CD4-positive, alpha-beta memory T cell (primary cell): ENCODE data around the gene DLGAP1. TPM values are rescaled to one million over a fixed set of nuclear protein-coding genes. Genes with fewer than 3 reads are reported as not detected.

ENCODE experiments used
- CTCF ChIA-PET: fragments of 350-600 bp; sonication (Branson Sonifier 250); formaldehyde crosslinking; loops from one replicate; lab custom pipeline; 2021; ENCODE audit warnings: inconsistent platforms; ENCODE audit not compliant: partially characterized antibody; lab: Charles Lee
- POLR2A ChIA-PET: fragments of 350-600 bp; sonication (Branson Sonifier 250); formaldehyde crosslinking; loops from one replicate; lab custom pipeline; 2021; ENCODE audit not compliant: partially characterized antibody; lab: Charles Lee
- DNase-seq, 5 donors: peaks; one replicate each; pipeline versions ENCODE4 v3.0.0 to v3.0.0-alpha.2; 2020 to 2022; ENCODE audit warnings: mixed read lengths in 1 of 5
- H3K27ac ChIP-seq: one replicate; pipeline ENCODE4 v1.7.0; 2013; ENCODE audit warnings: low read depth, low read length
- H3K27me3 ChIP-seq: 2 replicates; pipeline ENCODE4 v1.7.0; 2013; ENCODE audit warnings: mild to moderate bottlenecking, low read length, moderate library complexity; ENCODE audit not compliant: insufficient read depth
- H3K36me3 ChIP-seq: 2 replicates; pipeline ENCODE4 v1.7.0; 2013; ENCODE audit warnings: mild to moderate bottlenecking, low read length, moderate library complexity; ENCODE audit not compliant: insufficient read depth
- H3K4me1 ChIP-seq: 2 replicates; pipeline ENCODE4 v1.7.0; 2013; ENCODE audit warnings: mild to moderate bottlenecking, low read length, moderate library complexity; ENCODE audit not compliant: insufficient read depth
- H3K4me3 ChIP-seq, 2 donors: one replicate each; pipeline ENCODE4 v1.7.0; 2013; ENCODE audit warnings: low read length in 2 of 2, mild to moderate bottlenecking in 1 of 2
- H3K9me3 ChIP-seq, 2 donors: one replicate each; pipeline ENCODE4 v1.7.0; 2013; ENCODE audit warnings: low read length in 2 of 2, control low read depth in 1 of 2; ENCODE audit not compliant: control insufficient read depth in 1 of 2
- H3K27ac Mint-ChIP-seq, 7 donors: one replicate each; pipeline ENCODE4 v1.8.0; 2020 to 2021; ENCODE audit warnings: mixed read lengths in 7 of 7, mild to moderate bottlenecking in 6 of 7, inconsistent platforms in 3 of 7, moderate library complexity in 3 of 7
- H3K27me3 Mint-ChIP-seq, 2 donors: one replicate each; pipeline ENCODE4 v1.8.0; 2020 to 2021; ENCODE audit warnings: mixed read lengths in 2 of 2
- H3K36me3 Mint-ChIP-seq, 2 donors: one replicate each; pipeline ENCODE4 v1.8.0; 2020 to 2021; ENCODE audit warnings: mixed read lengths in 2 of 2, inconsistent platforms in 1 of 2, mild to moderate bottlenecking in 1 of 2
- H3K4me1 Mint-ChIP-seq, 4 donors: one replicate each; pipeline ENCODE4 v1.8.0; 2020 to 2021; ENCODE audit warnings: mixed read lengths in 4 of 4, mild to moderate bottlenecking in 1 of 4
- H3K4me3 Mint-ChIP-seq, 8 donors: one replicate each; pipeline ENCODE4 v1.8.0; 2020 to 2021; ENCODE audit warnings: mixed read lengths in 8 of 8, mild to moderate bottlenecking in 7 of 8, moderate library complexity in 6 of 8, inconsistent platforms in 3 of 8
- H3K9me3 Mint-ChIP-seq, 8 donors: one replicate each; pipeline ENCODE4 v1.8.0; 2020 to 2021; ENCODE audit warnings: mixed read lengths in 8 of 8, mild to moderate bottlenecking in 5 of 8, inconsistent platforms in 3 of 8, moderate library complexity in 1 of 8
- intact Hi-C: fragments of 100-400 bp; cut with micrococcal nuclease; formaldehyde crosslinking; loops from one replicate; pipeline ENCODE4 v1.15.1; 2023
- polyA plus RNA-seq, 2 donors: library from polyadenylated mRNA; unstranded; fragments of 300-500 nt; fragmentation: Illumina TruSeq; gene quantifications; one replicate each; pipeline ENCODE4 v1.2.3, GENCODE V29; 2021
- total RNA-seq, 2 experiments: library from RNA; stranded (reverse); gene quantifications; one replicate each; pipeline ENCODE4 v1.2.3, GENCODE V29; 2021

The DLGAP1 gene
- total and polyA plus RNA-seq, 4 experiments from 2014 or later: 0.17 to 0.71 (median 0.45) TPM

DNA sequence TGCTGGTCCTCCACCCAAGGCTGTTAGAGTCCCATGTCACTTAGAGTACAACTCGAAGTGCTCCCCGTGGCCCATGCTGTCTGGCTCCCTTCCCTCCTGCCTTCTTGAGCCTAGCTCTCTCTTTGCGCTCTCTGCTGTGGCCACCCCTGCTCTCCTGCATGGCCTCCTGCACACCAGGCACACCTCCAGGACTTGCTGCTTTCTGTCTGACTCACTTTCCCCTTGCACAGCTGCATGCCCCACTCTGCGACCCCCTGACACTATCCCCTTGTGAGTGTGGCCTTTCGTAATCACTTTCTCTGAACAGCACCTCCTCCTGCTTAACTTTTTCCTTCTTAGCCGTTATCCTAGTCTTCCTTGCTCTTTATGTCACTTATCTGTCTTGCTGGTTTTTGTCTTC, 661.6 kb downstream of the DLGAP1 start:
- H3K4me1 ChIP-seq: no peaks in the 10 kb centered on the region
- no peak overlapping the region for H3K4me3 ChIP-seq
- no peaks in the 10 kb centered on the region for H3K36me3 ChIP-seq
- ChIA-PET CTCF (no interaction called here), POLR2A (no interaction called here)
- Mint-ChIP-seq H3K27me3 (peaks cover 3 to 5% of the 10 kb centered on the region in 2 donors), H3K9me3 (peaks cover 0 to 1% (median 0%) of the 10 kb centered on the region in 8 donors), H3K36me3 (no peaks in the 10 kb centered on the region), H3K27ac (no peak overlapping the region), H3K4me3 (no peak overlapping the region), H3K4me1 (no peaks in the 10 kb centered on the region)
- H3K27ac ChIP-seq: no peak overlapping the region
- DNase-seq: no peak
- no peaks in the 10 kb centered on the region for H3K9me3 ChIP-seq
- H3K27me3 ChIP-seq: no peaks in the 10 kb centered on the region
- intact Hi-C loops: no loop called here

- ChIA-PET CTCF (no interaction called here), POLR2A (no interaction called here)
- H3K4me1 ChIP-seq: no peaks in the 10 kb centered on the region
- H3K36me3 ChIP-seq: no peaks in the 10 kb centered on the region
- no peak for DNase-seq
- no peak overlapping the region for H3K4me3 ChIP-seq
- Mint-ChIP-seq H3K27ac (peak overlapping the region in 1 of 7 donors; percentile 45), H3K27me3 (peaks cover 3 to 5% of the 10 kb centered on the region in 2 donors), H3K4me1 (no peaks in the 10 kb centered on the region), H3K9me3 (peaks cover 0 to 1% (median 0%) of the 10 kb centered on the region in 8 donors), H3K4me3 (no peak overlapping the region), H3K36me3 (no peaks in the 10 kb centered on the region)
- no peak overlapping the region for H3K27ac ChIP-seq
- intact Hi-C loops: no loop called here
- no peaks in the 10 kb centered on the region for H3K9me3 ChIP-seq
- no peaks in the 10 kb centered on the region for H3K27me3 ChIP-seq
Measured at GRCh38 chr18:3793111-3793510, 662.0 kb downstream of the DLGAP1 start.

- no peaks in the 10 kb centered on the region for H3K36me3 Mint-ChIP-seq
- no peak overlapping the region for H3K27ac ChIP-seq
- H3K4me3 ChIP-seq: no peak overlapping the region
- POLR2A ChIA-PET: no interaction called here
- no peaks in the 10 kb centered on the region for H3K4me1 ChIP-seq
- no peaks in the 10 kb centered on the region for H3K9me3 ChIP-seq
- peaks cover 4 to 7% of the 10 kb centered on the region in 2 donors for H3K27me3 Mint-ChIP-seq
- H3K9me3 Mint-ChIP-seq: peaks cover 0 to 1% (median 0%) of the 10 kb centered on the region in 8 donors
- no peak for DNase-seq
- H3K4me1 Mint-ChIP-seq: no peaks in the 10 kb centered on the region
- intact Hi-C loops: no loop called here
- no peaks in the 10 kb centered on the region for H3K27me3 ChIP-seq
- CTCF ChIA-PET: interaction anchor here (1.9 kb wide), 1 partner anchor 21 kb away, joined by 6 read pairs; no protein-coding TSS in a partner anchor
- no peak overlapping the region for H3K4me3 Mint-ChIP-seq
- H3K27ac Mint-ChIP-seq: no peak overlapping the region
- no peaks in the 10 kb centered on the region for H3K36me3 ChIP-seq
Measured at GRCh38 chr18:3792711-3793110, 662.4 kb downstream of the DLGAP1 start.

DNA sequence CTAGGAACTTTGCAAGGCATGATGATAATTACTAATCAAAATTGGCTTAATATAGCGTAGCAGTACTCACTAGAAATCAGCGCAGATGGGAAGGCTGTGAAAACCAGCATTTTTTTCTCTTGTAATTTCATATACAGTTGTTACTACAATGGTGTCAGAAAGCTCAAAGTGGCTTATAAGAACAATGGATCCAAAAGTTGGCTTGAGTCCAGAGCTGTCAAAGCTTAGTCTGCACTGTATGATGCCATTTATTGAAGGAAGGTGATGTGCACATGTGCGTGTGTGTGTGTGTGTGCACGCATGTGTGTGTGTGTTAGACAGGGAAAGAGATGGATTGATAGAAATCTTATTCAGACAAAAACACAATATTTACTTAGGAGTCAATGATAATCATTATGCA, 663.9 kb downstream of the DLGAP1 start:
- DNase-seq: no peak
- ChIA-PET POLR2A (no interaction called here), CTCF (interaction anchor here (1.9 kb wide), 1 partner anchor 20 kb away, joined by 6 read pairs; no protein-coding TSS in a partner anchor)
- Histone ChIP-seq H3K27me3 (no peaks in the 10 kb centered on the region), H3K9me3 (no peaks in the 10 kb centered on the region), H3K4me1 (no peaks in the 10 kb centered on the region), H3K4me3 (no peak overlapping the region), H3K36me3 (no peaks in the 10 kb centered on the region), H3K27ac (no peak overlapping the region)
- Mint-ChIP-seq H3K27me3 (peaks cover 8 to 12% of the 10 kb centered on the region in 2 donors), H3K9me3 (peaks cover 0 to 1% (median 0%) of the 10 kb centered on the region in 8 donors), H3K4me3 (no peak overlapping the region), H3K4me1 (no peaks in the 10 kb centered on the region), H3K36me3 (no peaks in the 10 kb centered on the region), H3K27ac (no peak overlapping the region)
- intact Hi-C loops: no loop called here

DNA sequence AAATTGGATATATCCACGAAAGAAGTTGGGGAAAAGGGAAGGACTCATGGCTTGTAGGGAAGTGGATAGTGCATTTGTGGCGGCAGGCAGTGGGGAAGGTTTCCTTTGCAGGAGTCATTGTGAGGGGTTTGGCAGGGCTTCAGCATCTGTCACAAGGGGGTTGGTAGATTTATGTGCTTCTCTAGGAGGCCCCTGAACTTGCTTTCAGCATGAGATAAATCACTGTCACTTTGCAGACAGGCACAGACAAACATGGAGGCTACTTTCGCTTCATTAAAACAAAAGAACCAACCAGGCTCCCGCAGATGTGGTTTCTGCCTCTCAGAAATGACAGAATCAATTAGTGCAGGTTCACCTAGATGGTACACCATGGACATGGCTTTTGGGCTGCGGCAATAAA, 664.4 kb downstream of the DLGAP1 start:
- intact Hi-C loops: no loop called here
- no peaks in the 10 kb centered on the region for H3K36me3 ChIP-seq
- CTCF ChIA-PET: interaction anchor here (1.9 kb wide), 1 partner anchor 19 kb away, joined by 6 read pairs; no protein-coding TSS in a partner anchor

DNA sequence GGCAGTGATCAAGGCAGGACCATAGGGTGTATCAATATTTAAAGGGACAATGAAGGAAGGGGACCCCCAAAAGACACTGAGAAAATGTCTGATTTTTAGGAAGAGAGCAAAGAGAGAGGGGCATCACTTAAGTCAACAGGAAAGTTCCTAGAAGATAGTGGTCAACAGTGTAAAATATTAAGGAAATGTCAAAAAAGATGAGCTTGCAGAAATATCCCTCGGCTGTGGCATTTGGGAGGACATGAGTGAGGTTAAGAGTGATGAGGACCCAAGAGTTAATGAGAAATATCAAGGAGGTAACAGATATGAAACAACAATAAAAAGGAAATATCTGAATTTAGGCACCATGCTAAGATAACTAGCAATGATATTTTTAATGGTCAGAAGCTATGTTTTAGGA, 665.6 kb downstream of the DLGAP1 start:
- Histone ChIP-seq H3K27ac (no peak overlapping the region), H3K36me3 (no peaks in the 10 kb centered on the region), H3K4me1 (no peaks in the 10 kb centered on the region), H3K4me3 (no peak overlapping the region), H3K27me3 (no peaks in the 10 kb centered on the region), H3K9me3 (no peaks in the 10 kb centered on the region)
- POLR2A ChIA-PET: no interaction called here
- Mint-ChIP-seq H3K27ac (no peak overlapping the region), H3K36me3 (no peaks in the 10 kb centered on the region), H3K9me3 (peaks cover 0 to 7% (median 0%) of the 10 kb centered on the region in 8 donors), H3K4me1 (no peaks in the 10 kb centered on the region), H3K4me3 (no peak overlapping the region), H3K27me3 (peaks cover 8 to 12% of the 10 kb centered on the region in 2 donors)
- intact Hi-C loops: no loop called here
- CTCF ChIA-PET: no interaction called here
- DNase-seq: no peak

More for the DNA sequence above, 664.4 kb downstream of the DLGAP1 start:
- Mint-ChIP-seq H3K27me3 (peaks cover 8 to 12% of the 10 kb centered on the region in 2 donors), H3K4me3 (no peak overlapping the region), H3K4me1 (no peaks in the 10 kb centered on the region), H3K27ac (no peak overlapping the region), H3K36me3 (no peaks in the 10 kb centered on the region), H3K9me3 (peaks cover 0 to 4% (median 0%) of the 10 kb centered on the region in 8 donors)
- Histone ChIP-seq H3K27ac (no peak overlapping the region), H3K4me3 (no peak overlapping the region), H3K27me3 (no peaks in the 10 kb centered on the region), H3K4me1 (no peaks in the 10 kb centered on the region), H3K9me3 (no peaks in the 10 kb centered on the region)
- DNase-seq: no peak
- POLR2A ChIA-PET: no interaction called here

DNA sequence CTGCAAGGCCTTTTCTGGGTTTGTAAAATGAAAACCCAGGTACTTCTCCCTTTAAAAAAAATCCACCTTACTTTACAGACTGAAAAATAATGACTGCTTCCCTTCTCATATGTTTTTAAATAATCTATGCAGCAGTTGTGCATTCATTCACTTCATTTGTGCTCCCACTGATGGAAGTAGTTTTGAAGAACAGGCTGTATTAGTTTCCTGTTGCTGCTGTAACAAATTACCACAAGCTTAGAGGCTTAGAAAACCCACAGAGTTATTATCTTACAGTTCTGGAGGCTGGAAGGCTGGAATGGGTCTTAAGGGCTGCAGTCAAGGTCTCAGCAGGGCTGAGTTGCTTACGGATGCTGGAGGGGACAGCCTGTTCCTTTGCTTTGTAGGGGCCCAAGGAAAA, 670.2 kb downstream of the DLGAP1 start:
- ChIA-PET POLR2A (no interaction called here), CTCF (no interaction called here)
- Histone ChIP-seq H3K36me3 (no peaks in the 10 kb centered on the region), H3K4me1 (no peaks in the 10 kb centered on the region), H3K9me3 (no peaks in the 10 kb centered on the region), H3K4me3 (no peak overlapping the region), H3K27ac (no peak overlapping the region), H3K27me3 (no peaks in the 10 kb centered on the region)
- no peaks in the 10 kb centered on the region for H3K4me1 Mint-ChIP-seq
- no peak overlapping the region for H3K27ac Mint-ChIP-seq
- no peaks in the 10 kb centered on the region for H3K36me3 Mint-ChIP-seq
- no peak overlapping the region for H3K4me3 Mint-ChIP-seq
- intact Hi-C loops: no loop called here
- H3K27me3 Mint-ChIP-seq: peaks cover 7 to 16% of the 10 kb centered on the region in 2 donors
- H3K9me3 Mint-ChIP-seq: peaks cover 0 to 7% (median 0%) of the 10 kb centered on the region in 8 donors
- no peak for DNase-seq
